GM19240 (cell line): Measurements from ENCODE around the gene ZP2.
"Not testable (repeated sequence)": the region's sequence is repeated elsewhere in the genome, so short reads cannot be mapped to it uniquely, and the experiment has no call there.

ENCODE experiments used
- DNase-seq: peaks from one replicate; pipeline ENCODE4 v3.0.0; 2011; ENCODE audit warnings: low spot score; ENCODE audit not compliant: insufficient read length

ZP2 gene

DNA sequence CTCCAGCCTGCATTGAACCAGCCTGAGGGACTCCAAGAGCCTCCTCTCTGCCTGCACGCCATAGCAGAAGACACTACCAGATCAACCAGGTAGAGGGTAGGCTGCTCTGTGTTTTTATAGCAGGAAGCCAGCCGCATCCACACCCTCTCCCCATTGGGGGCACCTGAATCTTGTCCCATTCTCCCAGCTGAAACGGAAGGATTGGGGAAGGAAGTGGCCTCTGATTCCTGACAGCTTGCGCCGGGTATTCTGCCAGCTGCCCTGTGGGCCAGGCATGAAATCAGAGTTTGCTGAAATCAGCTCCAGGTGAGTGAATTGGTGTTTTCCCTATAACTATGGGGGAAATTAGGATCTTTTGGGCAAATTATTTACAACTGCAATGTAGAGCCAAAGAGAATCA is at the start of gene ZP2:
ZP2 (minus strand) TSS at position 89 of the 400 bp plus-strand sequence; CDS start at position 62, 27 bp downstream.
- DNase-seq = no peak

DNA sequence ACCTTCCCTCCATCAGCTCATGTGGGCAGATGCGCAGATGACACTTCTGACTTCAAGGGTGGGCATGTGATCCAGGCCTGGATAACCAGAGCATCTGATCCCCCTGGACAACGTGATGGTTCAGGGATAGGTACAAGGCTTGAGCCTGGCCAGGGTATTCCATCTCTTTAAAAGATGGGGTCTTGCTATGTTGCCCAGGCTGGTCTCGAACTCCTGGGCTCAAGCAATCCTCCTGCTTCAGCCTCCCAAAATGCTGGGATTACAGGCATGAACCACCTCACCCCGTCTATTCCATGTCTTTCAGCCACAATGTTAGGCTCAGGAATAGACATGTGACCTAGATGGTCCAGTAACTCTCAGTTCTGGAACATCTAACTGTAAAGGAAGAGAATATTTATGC is 45.9 kb upstream of the ZP2 start:
- DNase-seq = no peak

GRCh38 chr16:21256636-21257035 is 45.3 kb upstream of the ZP2 start:
- no peak for DNase-seq

DNA sequence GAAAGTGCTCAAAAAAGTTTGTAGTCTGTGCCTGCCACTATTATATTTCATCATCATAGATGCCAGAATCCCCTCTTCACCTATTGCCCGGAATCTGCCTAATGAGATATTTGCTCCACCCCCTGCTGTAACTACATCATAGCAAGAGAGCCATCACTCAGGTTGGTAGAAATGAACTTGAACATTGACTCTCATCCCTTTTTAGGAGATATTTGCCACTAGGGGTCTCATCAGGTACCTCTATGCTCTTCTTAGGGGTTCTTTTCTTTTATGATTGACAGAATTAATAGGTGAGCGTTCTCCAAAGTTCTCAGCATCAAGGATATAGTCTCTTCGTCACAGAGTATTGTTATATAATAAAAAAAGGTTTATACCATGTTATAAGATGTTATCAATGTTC is 42.1 kb upstream of the ZP2 start:
- DNase-seq = no peak

DNA sequence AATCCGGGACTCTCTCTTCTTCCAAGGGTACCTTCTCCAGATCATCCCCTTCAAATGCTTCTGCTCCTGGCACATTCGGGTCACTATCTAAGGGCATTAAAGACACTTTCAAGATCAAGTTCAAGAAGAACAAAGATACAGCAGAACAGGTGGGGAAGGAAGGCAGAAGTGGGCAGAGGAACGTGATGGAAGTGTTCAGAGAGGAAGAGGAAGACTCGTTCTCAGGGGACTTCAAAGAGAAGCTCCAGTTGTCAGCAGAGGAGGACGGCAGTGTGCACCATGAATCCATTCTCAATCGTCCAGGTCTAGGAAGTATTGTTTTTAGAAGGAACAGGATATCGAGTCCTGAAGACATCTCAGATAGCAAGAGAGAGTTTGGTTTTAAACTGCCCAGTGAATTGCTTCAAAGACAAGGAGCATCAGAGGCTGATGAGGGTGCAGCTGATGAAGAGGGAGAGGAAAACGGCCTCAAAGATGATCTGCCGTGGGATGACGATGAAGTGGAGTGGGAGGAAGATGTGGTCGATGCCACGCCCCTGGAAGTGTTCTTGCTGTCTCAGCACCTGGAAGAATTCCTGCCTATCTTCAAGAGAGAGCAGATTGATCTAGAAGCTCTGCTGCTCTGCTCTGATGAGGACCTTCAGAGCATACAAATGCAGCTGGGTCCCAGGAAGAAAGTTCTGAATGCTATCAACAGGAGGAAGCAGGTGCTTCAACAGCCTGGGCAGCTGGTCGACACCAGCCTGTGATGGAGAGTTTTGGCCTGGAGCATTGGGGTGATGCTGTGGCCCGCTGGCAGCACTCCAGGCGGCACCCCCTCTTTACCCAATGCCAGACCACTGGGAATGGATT is 38.9 kb upstream of the ZP2 start:
- no peak for DNase-seq

GRCh38 chr16:21248179-21248578 is 36.8 kb upstream of the ZP2 start:
- DNase-seq = not testable (repeated sequence)

GRCh38 chr16:21244518-21245215 is 33.3 kb upstream of the ZP2 start:
- no peak for DNase-seq

GRCh38 chr16:21242756-21243155 is 31.4 kb upstream of the ZP2 start:
- DNase-seq = no peak

GRCh38 chr16:21239646-21240045 is 28.3 kb upstream of the ZP2 start:
- DNase-seq = no peak

DNA sequence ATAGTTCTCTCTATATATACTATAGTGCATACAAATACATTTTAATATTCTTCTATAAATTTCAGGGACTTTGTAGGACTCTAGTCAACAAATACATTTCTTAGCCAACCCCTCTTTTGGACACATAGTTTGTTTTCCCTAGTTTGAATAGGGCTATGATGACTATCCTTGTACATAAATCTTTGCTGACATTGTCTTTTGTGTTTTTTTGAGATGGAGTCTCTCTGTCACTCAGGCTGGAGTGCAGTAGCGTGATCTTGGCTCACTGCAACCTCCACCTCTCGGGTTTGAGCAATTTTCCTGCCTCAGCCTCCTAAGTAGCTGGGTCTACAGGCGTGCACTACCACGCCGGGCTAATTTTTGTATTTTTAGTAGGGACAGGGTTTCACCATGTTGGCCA is 25.5 kb upstream of the ZP2 start:
- no peak for DNase-seq

GRCh38 chr16:21235199-21235585 is 23.8 kb upstream of the ZP2 start:
- no peak for DNase-seq

DNA sequence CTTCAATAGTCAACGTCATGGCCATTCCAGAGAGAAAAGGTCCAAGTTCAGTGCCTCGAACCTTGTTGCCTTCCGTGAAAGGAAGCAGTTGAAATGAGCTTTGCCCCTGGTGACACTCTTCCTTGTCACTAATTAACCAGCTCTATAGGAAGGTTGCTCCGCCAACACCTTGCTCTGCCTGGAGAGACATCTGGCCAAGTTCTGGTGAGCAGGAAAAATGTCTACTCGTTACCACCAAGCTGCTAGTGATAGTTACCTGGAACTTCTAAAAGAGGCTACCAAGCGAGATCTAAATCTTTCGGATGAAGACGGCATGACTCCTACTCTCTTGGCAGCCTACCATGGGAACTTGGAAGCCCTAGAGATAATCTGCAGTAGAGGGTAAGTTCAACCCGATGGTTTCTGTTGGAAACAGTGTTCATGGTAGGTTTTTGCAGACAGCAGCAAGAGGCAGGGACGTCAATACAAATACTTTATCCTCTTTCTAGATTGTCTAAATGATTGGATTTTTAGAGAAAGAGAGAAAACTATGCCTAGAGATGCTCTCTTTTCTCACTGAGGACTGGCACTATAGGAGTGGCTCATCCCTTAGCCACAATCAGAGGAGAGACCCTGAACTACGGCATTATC is 22.3 kb upstream of the ZP2 start, which contains the start of gene ANKS4B:
ANKS4B (plus strand) TSS at position 179 of the 630 bp plus-strand sequence; CDS start at position 218, 39 bp downstream.
- no peak for DNase-seq

DNA sequence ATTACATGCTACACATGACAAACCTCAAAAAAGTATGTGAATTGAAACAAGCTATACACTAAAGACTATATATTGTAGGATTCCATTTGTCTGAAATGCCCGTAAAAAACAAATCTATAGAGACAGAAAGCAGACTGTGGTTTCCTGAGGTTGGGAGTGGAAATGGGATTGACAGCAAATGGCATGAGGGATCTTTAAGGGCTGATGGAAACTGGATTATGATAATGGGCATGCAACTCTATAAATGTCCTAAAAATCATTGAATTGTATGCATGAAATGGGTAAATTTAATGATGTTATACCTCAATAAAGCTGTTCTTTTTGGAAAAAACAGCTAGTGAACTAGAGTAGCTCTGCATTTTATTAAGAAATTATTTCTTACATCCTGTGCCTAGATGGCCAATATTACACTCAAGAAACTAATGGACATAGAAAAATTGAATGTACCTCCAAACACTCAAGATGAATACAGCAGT is 21.7 kb upstream of the ZP2 start:
- DNase-seq = no peak

- no peak for DNase-seq
These were observed 17.0 kb upstream of the ZP2 start for GRCh38 chr16:21228361-21228872.

- no peak for DNase-seq
These were observed 16.5 kb upstream of the ZP2 start for GRCh38 chr16:21227866-21228265.

DNA sequence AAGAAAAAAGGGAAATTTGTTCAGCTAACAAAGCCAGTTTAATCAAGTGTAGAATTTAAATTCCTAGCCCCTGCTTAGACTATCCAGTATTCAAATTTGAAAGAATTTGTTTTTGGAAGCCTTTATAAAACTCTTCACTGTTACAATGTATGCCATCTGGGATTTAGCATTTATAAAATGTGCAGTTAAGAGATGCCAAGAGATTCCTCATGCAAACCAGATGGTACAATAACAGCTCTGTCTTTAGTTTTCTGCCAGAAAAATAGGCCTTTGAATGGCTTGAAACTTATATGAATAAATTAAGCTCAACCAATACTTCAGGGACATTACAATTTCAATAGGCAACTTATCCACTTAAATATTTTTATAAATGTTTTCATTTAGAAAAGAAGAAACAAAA is 15.4 kb upstream of the ZP2 start:
- no peak for DNase-seq

DNA sequence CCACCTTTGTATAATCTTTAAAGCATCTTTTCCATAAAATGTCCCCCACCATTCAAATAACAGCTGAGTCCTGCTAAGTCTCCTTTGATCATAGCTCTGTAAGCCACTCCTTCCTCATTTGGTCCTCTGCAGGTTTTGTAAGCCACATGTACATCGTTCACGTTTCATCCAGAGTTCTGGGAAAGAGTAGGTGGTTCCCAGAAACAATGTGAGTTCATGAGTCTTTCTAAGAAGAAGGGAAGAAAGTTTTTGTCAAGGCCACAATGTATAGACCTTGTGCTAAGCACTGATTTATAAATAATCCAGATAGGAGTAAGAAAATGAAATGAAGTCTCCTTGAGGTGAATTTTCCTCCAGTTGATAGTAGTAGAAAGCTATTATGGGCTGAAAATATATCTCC is 13.4 kb upstream of the ZP2 start:
- DNase-seq = no peak

DNA sequence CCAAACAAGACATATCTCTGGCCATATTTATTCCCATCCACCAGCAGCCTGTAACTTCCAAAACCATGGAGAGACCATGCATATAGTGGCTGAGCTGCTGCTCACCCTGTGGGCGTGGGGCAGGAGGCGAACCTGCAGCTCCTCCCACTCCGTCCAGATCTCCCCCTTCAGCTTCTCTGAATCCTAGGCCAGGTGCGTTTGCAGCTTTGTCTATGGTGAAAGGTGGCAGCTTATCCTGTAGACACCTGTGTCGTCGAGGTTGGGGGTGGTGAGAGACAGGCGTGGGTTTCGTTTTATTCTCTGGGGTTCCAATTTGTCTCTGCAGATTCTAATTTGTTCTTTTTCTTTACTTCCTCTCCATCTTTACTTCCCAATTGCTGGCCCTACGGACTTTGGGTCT is 12.4 kb upstream of the ZP2 start:
- DNase-seq = no peak

DNA sequence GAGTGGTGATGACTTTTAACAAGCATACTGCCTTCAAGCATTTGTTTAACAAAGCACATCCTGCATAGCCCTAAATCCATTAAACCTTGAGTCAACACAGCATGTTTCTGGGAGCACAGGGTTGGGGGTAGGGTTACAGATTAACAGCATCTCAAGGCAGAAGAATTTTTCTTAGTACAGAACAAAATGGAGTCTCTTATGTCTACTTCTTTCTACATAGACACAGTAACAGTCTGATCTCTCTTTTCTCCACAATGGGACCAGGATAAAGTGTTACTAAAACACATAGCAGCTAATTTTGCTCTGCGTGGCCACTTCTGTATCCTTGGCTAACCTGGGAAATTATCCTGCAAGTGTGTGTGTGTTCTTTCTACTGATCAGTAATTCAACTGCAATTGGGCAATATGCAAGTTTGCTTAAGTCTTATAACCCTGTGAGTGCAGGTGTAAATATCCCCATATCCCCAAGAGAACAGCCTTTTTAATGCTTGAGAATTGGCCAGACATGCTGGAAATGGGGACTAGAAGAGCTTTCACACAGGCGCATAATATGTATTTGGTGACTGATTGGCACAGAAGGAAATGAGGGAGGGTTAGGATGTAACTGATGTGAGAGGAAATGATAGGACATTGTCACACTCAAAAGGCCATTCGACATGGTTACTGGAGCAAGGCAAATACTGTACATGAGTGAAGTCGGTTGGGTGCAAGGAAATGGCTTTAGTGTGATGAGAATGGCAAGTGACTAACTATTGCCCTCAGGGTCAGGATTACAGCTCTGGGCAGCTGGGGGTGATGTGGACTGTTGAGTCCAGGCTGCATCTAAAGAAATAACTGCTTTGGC is 11.3 kb upstream of the ZP2 start:
- no peak for DNase-seq

GRCh38 chr16:21219551-21219950 is 8.2 kb upstream of the ZP2 start:
- DNase-seq = no peak

GRCh38 chr16:21218153-21218552 is 6.8 kb upstream of the ZP2 start:
- no peak for DNase-seq
